ENCODE data around the gene LBX2. TPM values are rescaled to one million over a fixed set of nuclear protein-coding genes. Genes with fewer than 3 reads are reported as not detected.

LBX2 gene
- total and polyA plus RNA-seq, 5 experiments from 2014 or later = not detected

DNA sequence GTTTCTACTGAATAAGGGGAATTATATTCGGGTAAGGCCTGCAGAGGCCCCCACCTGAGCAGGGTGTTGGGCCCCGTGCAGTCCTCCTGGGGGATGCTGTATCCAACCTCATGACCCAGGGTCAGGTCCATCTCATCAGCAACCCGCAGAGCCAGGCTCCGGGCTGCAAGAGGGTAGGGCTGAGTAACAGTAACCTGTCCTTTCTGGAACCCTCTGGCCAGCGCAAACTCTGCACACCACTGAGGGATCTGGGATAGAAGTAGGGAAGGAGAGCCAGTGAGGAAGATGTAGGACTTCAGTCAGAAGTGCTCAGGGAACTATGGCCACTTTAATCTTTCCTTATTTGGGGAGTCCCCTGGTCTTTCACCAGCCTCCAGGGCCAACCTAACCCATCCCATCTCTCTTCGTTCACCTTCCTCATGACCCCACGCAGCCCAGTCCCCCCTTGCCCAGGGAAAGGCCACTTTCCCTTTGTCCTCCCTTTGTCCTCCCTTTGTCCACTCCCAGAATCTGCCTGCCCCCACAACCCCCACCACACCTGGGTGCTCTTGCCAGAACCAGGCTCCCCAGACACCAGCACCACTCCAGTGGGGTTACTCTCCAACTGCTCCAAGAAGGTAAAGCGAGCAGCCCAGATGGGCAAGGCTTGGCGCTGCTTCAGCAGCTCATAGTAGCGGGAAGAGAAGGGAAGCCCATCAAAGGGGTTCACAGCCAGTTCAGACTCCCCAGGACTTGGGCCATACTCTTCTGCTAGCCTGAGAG lies 25.7 kb upstream of the LBX2 start:
- peaks cover 4 to 27% (median 16%) of the 10 kb centered on the region in 3 donors for H3K36me3 Mint-ChIP-seq
- ATAC-seq (no peak), DNase-seq (no peak)
- H3K4me3 Mint-ChIP-seq = no peak overlapping the region
- POLR2A ChIA-PET = interaction anchor here (1.1 kb wide), 1 partner anchor 18 kb away, joined by 3 read pairs; the partner anchor contains the start of gene PCGF1
- peaks cover 3 to 18% (median 10%) of the 10 kb centered on the region in 5 donors for H3K27me3 Mint-ChIP-seq
- no peaks in the 10 kb centered on the region for H3K9me3 Mint-ChIP-seq
- H3K4me1 Mint-ChIP-seq = peaks cover 9 to 30% (median 21%) of the 10 kb centered on the region in 4 donors
- H3K27ac Mint-ChIP-seq = no peak overlapping the region

DNA sequence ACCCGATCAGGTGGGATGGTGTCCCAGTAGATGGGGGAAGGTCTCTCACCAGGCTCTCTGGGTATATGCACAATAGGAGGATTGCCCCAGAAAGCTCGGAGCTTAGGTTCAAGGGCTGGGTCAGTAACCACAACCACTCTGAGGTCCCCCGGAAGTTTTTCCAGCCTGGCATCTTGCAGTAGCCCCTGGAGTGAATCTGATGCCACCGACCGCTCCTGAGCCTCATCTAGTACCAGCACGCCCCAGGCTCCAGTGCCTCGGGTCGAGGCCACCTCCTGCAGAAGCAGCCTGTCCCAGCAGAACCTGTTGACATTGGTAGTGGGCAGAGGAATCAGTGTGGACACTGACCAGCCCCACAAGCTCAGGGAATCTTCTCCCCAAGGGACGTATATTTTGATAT lies 24.6 kb upstream of the LBX2 start:
- POLR2A ChIA-PET = interaction anchor here (1.1 kb wide), 1 partner anchor 16 kb away, joined by 3 read pairs; the partner anchor contains the start of gene PCGF1
- Mint-ChIP-seq H3K27ac (no peak overlapping the region), H3K4me1 (peaks cover 9 to 28% (median 20%) of the 10 kb centered on the region in 4 donors), H3K27me3 (peaks cover 13 to 29% (median 21%) of the 10 kb centered on the region in 5 donors), H3K4me3 (no peak overlapping the region), H3K9me3 (no peaks in the 10 kb centered on the region), H3K36me3 (peaks cover 4 to 27% (median 16%) of the 10 kb centered on the region in 3 donors)
- DNase-seq = no peak
- no peak for ATAC-seq

DNA sequence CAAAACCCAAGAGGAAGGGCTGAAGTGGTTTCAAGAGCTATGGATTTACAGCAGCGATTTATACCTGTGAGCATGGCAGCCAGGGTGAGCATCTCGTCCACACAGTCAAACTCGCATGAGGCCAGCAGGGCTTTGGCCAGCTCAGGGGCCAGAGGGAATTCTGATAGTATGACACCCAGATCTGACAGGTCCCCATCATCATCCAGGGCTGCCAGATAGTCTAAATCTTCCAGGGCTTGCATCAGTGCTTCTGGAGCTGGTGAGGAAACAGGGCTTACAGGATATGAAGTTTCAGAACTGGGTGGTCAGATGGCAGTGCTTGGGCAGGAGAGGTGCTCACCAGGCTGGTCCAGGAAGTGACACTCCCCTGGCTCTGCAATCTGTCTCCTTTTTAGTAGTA lies 23.1 kb upstream of the LBX2 start:
- peaks cover 0 to 13% (median 7%) of the 10 kb centered on the region in 4 donors for H3K4me1 Mint-ChIP-seq
- H3K27me3 Mint-ChIP-seq = peaks cover 27 to 44% (median 36%) of the 10 kb centered on the region in 5 donors
- DNase-seq (no peak), ATAC-seq (no peak)
- no peak overlapping the region for H3K4me3 Mint-ChIP-seq
- POLR2A ChIA-PET = interaction anchor here (0.6 kb wide), 1 partner anchor 251 kb away, joined by 3 read pairs; no protein-coding TSS in a partner anchor
- H3K36me3 Mint-ChIP-seq = peaks cover 4 to 18% (median 14%) of the 10 kb centered on the region in 3 donors
- H3K27ac Mint-ChIP-seq = no peak overlapping the region
- no peaks in the 10 kb centered on the region for H3K9me3 Mint-ChIP-seq

DNA sequence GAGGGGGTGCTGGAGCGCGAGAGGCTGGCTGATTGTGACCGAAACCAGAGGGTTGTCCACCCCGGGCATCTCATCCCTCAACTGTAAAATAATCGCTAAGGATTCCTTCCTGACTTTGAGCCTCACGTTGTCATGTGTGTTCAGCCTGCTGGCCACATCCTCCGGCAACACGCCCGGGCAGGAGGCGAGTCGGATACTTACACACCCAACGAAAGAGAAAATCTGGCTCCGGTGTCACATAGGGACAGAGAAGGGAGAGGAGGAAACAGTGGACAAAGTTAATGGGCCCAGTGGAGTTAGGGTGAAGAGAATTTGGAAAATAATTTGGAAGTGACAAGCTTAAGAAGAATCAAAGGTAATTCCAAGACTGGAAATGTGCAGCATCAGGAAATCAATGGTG lies 17.2 kb upstream of the LBX2 start:
- Mint-ChIP-seq H3K36me3 (peaks cover 0 to 5% (median 0%) of the 10 kb centered on the region in 3 donors), H3K9me3 (no peaks in the 10 kb centered on the region), H3K4me3 (peak overlapping the region; percentile 69 to 89 (median 82)), H3K27me3 (peaks cover 42 to 86% (median 60%) of the 10 kb centered on the region in 5 donors), H3K27ac (peak overlapping the region in 1 of 10 donors; percentile 65), H3K4me1 (peaks cover 13 to 26% (median 24%) of the 10 kb centered on the region in 4 donors)
- ATAC-seq = no peak
- POLR2A ChIA-PET = interaction anchor here (0.6 to 6.2 kb wide), 3 partner anchors 9 to 40 kb away, joined by 3 to 35 read pairs (median 12); partner anchors contain the start of genes AUP1, HTRA2 and PCGF1
- no peak for DNase-seq

DNA sequence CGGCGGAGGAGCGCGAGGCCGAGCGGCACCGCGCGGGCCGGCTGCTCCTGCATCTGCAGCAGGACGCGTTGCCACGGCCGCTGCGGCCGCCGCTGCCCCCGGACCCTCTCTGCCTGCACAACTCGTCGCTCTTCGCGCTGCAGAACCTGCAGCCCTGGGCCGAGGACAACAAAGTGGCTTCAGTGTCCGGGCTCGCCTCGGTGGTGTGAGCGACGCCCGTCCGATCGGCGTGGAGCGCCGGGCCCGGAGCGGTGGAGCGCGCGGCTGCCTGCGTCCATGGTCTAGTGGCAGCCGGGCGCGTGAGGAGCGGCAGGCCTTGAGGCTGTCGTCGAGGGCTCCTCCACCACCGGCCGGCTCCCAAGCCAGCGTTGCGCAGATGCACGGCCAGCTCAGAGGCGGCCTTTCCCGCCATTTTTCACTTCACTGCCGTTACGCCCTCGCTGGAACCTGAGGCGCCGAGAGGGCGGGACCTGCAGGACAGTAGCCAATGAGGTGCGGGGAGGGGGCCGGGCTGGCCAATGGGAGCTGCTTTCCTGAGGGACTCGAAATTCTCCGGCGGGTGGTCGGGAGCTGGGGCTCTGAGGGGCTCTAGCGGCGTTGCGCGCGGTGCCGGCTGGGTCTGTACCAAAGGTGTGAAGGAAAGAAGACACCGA lies 16.7 kb upstream of the LBX2 start:
- Mint-ChIP-seq H3K4me3 (peak overlapping the region; percentile 69 to 89 (median 82)), H3K36me3 (peaks cover 0 to 5% (median 0%) of the 10 kb centered on the region in 3 donors), H3K27me3 (peaks cover 44 to 89% (median 61%) of the 10 kb centered on the region in 5 donors), H3K27ac (peak overlapping the region in 1 of 10 donors; percentile 65), H3K4me1 (peaks cover 13 to 26% (median 24%) of the 10 kb centered on the region in 4 donors), H3K9me3 (no peaks in the 10 kb centered on the region)
- peak; percentile 81 to 89 for ATAC-seq
- DNase-seq = peak; percentile 61 to 86 (median 73)
- POLR2A ChIA-PET = interaction anchor here (0.6 to 6.2 kb wide), 6 partner anchors 8 to 43 kb away, joined by 3 to 35 read pairs (median 6); partner anchors contain the start of genes AUP1, HTRA2, MRPL53 and PCGF1

DNA sequence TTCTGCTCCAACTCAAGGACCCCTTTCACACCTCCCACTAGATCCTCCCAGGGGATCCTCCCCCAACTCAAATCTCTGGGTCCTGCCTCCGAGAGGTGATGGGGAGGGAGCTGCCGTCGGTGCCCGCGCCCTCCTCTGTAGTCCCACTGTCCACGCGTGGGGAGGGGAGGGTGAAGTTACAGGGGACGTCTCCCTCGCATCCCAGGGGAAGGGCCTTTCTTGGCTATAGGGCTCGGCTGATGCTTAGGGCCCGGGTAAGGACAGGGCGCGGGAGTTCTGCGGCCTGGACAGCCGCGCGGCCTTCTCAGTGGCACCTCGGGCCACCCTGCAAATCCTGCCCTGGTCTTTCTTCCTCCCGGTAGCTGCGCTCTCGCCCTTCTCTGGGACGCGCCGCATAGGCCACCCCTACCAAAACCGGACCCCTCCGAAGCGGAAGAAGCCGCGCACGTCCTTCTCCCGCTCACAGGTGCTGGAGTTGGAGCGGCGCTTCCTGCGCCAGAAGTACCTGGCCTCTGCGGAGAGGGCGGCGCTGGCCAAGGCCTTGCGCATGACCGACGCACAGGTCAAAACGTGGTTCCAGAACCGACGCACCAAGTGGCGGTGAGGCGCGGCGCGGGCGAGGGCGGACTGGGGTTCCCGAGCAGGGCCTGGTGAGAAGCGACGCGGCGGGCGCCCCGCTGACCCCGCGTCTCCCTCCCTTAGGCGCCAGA lies 16.0 kb upstream of the LBX2 start:
- H3K27ac Mint-ChIP-seq = peak overlapping the region in 3 of 10 donors; percentile 31 to 40 (median 31)
- H3K9me3 Mint-ChIP-seq = no peaks in the 10 kb centered on the region
- POLR2A ChIA-PET = interaction anchor here (1.2 to 6.2 kb wide), 6 partner anchors 8 to 57 kb away, joined by 3 to 35 read pairs (median 6); partner anchors contain the start of genes AUP1, HTRA2, MRPL53 and PCGF1
- peak overlapping the region; percentile 62 to 83 (median 74) for H3K4me3 Mint-ChIP-seq
- peaks cover 0 to 5% (median 0%) of the 10 kb centered on the region in 3 donors for H3K36me3 Mint-ChIP-seq
- H3K4me1 Mint-ChIP-seq = peaks cover 13 to 26% (median 24%) of the 10 kb centered on the region in 4 donors
- H3K27me3 Mint-ChIP-seq = peaks cover 46 to 83% (median 62%) of the 10 kb centered on the region in 5 donors
- DNase-seq (peak in 2 of 10 donors; percentile 16 to 25), ATAC-seq (peak in 1 of 2 donors; percentile 21)

DNA sequence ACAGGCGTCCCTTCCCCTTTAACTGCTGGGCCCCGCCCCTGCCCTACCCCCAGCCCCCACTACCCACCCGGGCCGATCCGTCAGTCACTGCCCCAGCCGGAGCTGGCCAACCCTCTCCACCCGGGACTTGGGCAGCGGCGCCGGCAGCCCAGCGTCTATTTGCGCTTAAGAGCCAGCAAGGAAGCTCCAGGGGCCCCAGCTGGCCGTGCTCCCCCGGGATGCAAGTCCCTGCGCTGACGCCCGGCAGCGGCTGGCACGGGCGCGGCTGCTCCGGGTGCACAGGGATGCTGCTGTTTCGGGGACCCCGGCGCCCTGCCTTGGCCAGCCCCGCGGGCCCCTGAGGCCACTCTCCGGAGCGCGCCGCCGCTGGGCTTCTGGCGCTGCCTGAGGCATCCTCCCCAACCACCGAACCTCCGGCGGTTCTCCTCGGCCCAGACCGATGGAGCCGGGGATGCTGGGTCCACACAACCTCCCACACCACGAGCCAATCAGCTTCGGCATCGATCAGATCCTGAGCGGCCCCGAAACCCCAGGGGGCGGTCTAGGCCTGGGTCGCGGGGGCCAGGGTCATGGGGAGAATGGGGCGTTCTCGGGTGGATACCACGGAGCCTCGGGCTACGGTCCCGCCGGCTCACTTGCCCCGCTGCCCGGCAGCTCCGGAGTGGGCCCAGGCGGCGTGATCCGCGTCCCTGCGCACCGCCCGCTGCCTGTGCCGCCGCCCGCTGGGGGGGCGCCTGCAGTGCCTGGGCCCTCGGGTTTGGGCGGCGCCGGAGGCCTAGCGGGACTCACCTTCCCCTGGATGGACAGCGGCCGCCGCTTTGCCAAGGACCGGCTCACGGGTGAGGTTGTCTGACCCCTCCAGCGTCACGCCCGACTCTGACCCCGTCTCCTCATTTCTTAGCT lies 15.2 kb upstream of the LBX2 start, which contains the start of gene TLX2:
TLX2 (plus strand) TSS at position 83 of the 903 bp plus-strand sequence; CDS start at position 440, 357 bp downstream.
- peak within 1 kb of the TSS in 3 of 10 donors; percentile 31 to 53 (median 40) for H3K27ac Mint-ChIP-seq
- POLR2A ChIA-PET = interaction anchor here (0.6 to 6.2 kb wide), 10 partner anchors 9 to 781 kb away, joined by 3 to 35 read pairs (median 4); partner anchors contain the start of genes AUP1, CCDC142, HTRA2 and INO80B
- peaks cover 0 to 5% (median 0%) of the 10 kb centered on the region in 3 donors for H3K36me3 Mint-ChIP-seq
- H3K4me1 Mint-ChIP-seq = peaks cover 13 to 26% (median 24%) of the 10 kb centered on the region in 4 donors
- DNase-seq (peak in 2 of 10 donors; percentile 24 to 27), ATAC-seq (peak; percentile 17 to 27)
- H3K4me3 Mint-ChIP-seq = peak within 1 kb of the TSS; percentile 62 to 83 (median 74)
- H3K9me3 Mint-ChIP-seq = no peaks in the 10 kb centered on the region
- H3K27me3 Mint-ChIP-seq = peaks cover 39 to 74% (median 60%) of the 10 kb centered on the region in 5 donors

DNA sequence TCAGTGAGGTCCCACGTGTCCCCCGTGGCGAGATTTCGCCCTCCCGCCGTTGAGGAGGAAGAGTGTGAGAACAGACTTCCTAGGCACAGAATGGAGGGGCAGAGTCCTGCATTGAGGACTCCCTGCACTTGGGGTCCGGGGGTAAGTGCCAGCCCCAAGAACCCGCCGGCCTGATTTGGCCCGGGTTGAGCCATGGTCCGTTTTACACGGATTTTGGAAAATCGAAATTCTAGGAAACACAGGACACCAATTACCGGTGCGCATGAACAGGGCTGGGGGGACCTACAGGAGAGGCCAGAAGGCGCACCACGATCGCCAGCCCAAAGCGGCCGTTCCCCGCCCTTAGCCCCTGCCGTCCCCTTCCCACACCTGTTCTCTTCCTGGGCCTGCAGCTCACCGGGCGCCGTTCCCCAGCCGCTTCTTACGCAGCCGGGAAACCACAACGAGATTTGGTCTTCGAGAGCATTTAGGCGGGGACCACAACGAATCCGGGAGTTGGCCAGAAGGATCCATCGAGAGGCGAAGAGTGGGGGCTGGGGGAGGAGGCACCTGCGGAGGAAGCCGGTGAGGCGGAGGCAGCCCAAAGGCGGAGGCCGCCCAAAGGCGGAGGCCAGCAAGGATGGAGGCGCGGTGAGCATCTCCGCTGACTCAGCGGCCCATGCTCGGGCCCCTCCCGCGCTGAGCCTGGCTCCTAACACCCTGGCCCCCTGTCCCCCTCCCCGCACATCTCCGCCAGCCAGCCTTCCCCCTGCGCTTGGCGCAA lies 14.4 kb upstream of the LBX2 start:
- Mint-ChIP-seq H3K4me1 (peaks cover 13 to 26% (median 25%) of the 10 kb centered on the region in 4 donors), H3K27ac (peak overlapping the region in 1 of 10 donors; percentile 53), H3K36me3 (peaks cover 0 to 5% (median 0%) of the 10 kb centered on the region in 3 donors), H3K27me3 (peaks cover 31 to 66% (median 54%) of the 10 kb centered on the region in 5 donors), H3K9me3 (no peaks in the 10 kb centered on the region), H3K4me3 (peak overlapping the region in 8 of 10 donors; percentile 22 to 59 (median 46))
- DNase-seq (peak in 2 of 10 donors; percentile 23 to 27), ATAC-seq (no peak)
- POLR2A ChIA-PET = interaction anchor here (0.7 to 6.2 kb wide), 5 partner anchors 10 to 59 kb away, joined by 3 to 35 read pairs (median 3); partner anchors contain the start of genes AUP1, CCDC142, HTRA2 and INO80B

DNA sequence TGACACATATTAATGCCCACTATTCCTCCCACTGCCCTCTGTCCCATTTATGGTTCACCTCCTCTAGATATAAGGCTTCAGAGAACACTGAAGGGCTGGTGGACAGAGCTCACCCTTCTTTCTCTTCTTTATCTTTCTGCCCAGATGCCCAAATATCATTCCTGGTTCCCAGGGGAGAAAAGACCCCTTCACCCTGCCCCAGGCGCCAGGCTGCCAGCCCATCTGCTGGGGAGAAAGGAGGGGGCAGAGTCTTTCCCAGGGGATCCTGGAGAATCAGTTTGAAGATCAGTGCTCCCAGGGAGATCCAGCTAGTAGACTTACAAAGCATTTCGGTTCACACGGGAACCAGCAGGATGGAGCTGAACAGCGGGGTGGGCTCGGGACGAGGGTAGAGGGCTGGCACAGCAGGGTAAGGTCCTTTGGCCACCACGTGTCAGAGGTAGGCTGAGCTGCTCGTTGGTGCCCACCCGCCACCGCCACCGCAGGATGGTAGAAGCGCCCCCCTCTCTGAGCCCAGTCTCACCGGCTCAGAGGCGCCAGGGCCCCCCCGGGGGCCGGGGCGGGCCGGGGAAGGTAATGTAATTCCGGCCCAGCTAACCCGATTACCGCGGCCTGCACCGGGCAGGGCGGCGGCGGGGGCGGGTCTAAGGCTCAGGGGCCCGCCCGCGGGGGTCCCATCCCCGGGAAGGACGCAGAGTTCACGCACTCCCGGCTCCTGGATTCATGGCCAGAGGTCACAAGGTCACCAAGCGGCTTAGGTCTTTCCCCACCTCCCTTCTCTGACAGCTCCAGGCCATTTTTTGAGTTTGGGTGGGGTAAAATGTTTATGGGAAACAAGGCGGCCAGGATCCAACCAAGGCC lies 13.6 kb upstream of the LBX2 start:
- POLR2A ChIA-PET = interaction anchor here (0.8 to 1.5 kb wide), 5 partner anchors 9 to 58 kb away, joined by 3 to 5 read pairs (median 3); partner anchors contain the start of genes AUP1, HTRA2 and INO80B
- Mint-ChIP-seq H3K9me3 (no peaks in the 10 kb centered on the region), H3K4me1 (peaks cover 19 to 35% (median 32%) of the 10 kb centered on the region in 4 donors), H3K27me3 (peaks cover 23 to 58% (median 46%) of the 10 kb centered on the region in 5 donors), H3K27ac (peak overlapping the region in 2 of 10 donors; percentile 34 to 78), H3K4me3 (peak overlapping the region in 8 of 10 donors; percentile 22 to 59 (median 46)), H3K36me3 (peaks cover 0 to 5% (median 0%) of the 10 kb centered on the region in 3 donors)
- ATAC-seq (no peak), DNase-seq (no peak)

Data from naive thymus-derived CD8-positive, alpha-beta T cell (primary cell).